HG02571 (cell line): ENCODE results near the gene LCNL1.
"Not testable (repeated sequence)": the region's sequence is repeated elsewhere in the genome, so short reads cannot be mapped to it uniquely, and the experiment has no call there.

Experiments used
- ATAC-seq: cut with Tn5 transposase; IDR thresholded peaks from one replicate; pipeline ENCODE4 v1.9.1; 2021; ENCODE audit warnings: mild to moderate bottlenecking, moderate library complexity; ENCODE audit not compliant: unreplicated experiment

Gene LCNL1

DNA sequence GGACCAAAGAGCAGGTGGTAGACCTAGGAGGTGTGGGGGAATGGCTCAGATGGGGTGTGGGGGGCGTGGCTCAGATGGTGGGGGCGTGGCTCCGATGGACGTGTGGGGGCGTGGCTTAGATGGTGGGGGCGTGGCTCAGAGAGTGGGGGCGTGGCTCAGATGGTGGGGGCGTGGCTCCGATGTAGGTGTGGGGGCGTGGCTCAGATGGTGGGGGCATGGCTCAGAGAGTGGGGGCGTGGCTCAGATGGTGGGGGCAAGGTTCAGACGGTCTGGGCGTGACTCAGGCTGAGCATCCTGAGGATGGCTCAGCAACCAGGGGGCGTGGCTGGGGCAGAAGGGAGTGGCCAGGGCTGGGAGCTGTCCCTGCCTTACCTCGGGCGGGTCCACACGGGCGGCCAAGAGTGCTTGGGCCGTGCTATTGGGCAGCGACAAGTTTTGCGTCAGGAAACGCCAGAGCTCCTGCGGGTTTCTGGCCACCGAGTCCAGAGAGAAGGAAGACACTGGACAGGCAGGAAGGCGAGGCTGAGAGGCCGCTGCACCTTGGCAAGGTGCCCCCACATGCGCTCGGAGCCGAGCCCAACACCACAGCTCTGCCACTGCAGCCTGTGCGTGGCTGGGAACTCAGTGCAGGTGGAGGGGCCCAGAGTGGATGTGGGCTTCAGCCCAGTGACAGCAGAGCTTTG lies 39.3 kb downstream of the LCNL1 start:
- no peak for ATAC-seq

DNA sequence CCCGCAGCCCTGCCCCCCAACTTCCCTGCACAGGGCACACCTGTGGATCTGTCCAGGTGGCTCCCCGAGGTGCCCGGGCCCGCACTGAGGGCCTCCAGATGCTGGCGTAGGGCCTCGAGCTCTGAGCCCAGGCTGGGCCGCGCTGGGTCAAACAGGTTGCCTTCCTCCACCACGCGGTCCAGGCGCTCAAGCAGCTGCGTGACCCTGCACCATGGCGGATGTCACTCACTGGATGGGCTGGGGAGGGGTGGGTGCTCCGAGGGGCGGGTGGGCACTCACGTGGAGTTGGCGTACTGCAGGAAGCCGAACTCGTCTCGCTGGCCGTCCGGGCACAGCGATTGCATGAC lies 39.8 kb downstream of the LCNL1 start:
- no peak for ATAC-seq

DNA sequence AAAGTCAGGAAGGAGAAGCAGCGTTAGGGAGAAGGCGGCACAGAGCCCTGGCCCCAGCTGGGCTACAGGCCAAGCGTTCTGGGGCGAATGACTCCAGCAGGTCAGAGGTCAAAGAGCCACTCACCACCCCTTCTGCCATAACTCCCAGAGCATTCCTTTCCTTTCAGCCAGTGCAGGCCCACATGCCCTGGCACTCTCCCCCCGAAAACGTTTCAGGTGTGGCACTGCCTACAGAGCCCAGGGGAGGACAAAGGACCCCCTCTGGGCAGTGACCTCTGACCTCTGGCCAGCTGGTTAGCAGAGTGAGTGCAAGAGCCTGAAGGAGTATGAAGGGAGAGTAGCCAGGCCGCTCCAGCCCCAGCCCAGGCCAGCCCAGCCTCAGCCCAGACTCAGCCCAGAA lies 40.4 kb downstream of the LCNL1 start:
- ATAC-seq = no peak

DNA sequence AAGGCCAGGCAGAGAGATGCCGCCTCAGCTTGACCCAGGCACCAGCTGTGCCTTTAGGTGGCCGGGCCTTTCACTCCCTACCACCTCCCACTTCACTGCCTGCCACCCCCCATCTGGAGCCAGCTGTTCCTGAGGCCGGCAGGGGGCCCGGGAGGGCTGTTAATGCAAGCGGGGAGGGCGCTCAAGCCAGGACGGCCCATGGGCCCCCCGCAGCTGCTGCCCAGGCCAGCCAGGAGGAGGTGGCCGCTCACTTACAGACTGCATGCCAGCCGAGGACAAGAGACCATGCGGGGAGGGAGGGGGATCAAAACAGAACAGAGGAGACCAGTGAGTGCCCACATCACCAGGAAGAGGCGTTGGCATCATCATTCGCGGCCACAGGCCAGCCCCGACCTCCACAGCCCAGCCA lies 40.8 kb downstream of the LCNL1 start:
- no peak for ATAC-seq

DNA sequence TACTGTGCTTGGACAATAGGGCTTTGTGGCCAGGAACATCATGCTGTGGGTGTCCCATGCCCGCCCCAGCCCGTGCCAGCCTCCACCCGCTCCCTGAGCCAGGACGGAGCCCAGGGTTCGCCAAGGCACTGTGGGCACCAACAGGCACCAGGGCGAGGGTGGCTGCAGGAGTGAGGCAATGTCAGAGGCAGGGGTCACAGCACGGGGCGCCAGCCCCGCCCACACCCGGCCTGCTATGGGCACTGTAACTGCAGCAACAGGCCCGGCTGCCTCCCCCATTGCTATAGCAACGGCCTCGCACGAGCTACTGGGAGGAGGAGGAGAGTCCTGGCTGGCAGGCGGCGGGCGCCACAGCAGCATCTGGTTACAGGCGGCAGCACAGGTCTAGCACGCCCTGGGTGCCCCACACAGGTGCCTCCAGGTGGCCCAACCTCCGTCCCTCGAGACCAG lies 42.7 kb downstream of the LCNL1 start:
- ATAC-seq = no peak

DNA sequence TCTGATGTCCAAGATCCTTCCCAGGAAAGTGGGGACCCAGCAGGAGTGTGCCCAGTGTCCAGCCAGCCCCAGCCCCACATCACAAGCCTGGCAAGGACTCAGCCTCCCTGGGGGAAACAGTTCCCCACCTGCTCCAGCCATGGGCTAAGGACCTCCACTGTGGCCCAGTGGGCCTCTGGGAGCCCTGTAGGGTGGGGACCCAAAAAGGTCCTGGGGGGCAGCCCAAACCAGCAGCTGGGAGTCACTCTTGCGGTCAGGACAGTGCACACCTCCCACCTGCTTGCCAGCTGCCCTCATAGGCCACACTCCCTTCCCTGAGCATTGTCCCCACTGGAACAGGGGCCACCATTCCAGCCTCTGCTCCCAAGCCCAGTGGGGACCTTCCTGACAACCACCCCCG lies 43.6 kb downstream of the LCNL1 start:
- no peak for ATAC-seq

DNA sequence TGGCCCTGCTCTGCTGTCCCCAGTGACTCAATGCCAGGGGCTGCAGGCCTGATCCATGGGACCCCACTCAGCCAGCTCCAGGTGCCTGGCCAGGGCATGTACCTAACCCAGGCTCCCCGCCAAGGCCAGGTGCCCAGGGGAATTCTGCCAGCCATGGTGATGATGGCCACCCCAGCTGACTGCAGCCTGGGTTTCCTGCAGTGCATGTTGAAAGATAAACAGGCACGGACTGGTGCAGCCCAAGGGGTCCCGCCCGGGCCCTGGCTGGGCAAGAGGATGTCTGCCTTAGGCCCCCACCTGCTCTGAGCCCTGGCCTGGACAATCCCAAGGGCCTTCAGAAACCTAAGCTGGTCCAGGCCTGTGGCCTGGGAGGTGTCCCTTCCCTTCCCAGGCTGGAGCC lies 44.0 kb downstream of the LCNL1 start:
- ATAC-seq = no peak

DNA sequence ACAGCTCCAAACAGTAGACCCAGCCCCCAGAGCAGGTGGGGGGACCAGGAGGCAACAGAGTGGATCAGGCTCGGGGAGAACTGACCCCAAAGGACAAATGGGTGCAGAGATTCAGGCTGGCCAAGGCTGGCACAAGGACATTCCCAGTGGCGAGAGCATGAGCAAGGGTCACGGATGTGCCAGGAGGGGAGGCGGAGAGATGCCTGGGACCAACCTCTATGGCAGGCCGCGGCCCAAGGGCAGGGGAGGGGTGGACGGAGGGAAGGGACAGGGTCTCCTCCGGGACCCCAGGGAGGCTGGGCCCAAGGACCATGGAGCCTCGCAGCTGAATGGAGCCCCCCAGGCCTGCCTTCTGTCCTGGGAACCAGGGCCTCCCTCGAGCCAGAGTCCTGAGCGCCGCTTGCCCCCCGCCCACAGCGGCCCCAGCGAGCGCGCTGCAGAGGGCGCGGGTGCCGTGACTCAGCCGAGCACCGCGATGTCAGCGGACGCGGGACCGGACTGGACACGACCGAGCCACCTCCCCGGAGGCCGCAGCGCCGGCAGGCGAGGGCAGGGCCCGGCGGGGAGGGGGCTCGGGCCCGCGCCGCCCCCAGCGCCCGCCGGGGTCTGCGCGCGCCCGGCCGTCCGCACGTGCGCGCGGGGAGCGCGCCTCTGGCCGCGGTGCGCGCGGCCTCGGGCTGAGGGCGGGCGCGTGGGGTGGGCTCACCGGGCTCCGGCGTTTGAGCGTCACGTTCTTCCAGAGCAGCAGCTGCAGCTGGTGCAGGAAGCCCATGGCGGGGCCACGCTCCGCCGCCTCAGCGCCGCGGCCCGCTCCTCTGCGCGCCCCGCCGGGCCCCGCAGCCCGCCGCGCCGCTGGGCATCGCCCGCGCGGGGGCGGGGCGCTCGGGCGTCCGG lies 44.8 kb downstream of the LCNL1 start, which contains the start of gene ABCA2:
Gene ABCA2 (minus strand): TSS at position 869 of the 894 bp plus-strand sequence. CDS start 97 bp downstream, at position 772.
- no peak for ATAC-seq

DNA sequence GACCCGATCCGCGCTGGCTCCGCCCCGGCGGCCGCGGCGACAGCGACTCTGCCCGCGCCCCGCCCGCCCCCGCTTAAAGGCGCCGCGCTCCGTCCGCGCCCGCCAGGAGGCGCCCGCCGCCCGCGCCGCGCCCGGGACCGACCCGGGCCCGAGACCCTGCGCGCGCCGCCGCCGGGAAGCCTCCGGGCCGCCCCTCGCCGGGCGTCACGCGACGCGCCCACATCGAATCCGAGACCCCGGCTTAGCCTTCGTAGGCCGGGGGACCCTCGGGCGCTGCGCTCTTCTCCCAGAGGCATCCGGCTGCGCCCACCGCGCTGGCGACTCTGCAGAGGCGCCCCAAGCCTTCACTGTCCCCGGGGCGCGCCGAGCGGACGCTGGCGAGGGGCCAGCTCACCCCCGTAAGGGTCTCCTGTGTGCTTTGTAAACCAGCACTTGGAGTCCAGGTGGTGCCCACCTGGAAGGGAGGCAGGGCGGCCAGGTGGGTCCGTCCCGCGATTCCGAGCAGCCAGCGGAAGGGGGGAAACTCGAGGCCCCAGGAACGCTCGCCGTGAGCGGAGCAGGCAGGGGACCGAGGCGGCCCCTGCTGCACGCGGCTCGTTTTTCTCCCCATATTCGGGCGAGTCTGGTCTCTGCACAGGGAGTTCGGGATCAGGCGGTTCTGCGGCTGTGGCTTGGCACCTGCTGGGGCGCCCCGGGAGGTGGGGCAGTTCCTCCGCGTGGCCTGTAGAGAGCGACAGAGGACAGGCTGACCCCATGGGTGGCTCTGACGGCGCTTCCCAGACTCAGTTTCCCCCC lies 45.7 kb downstream of the LCNL1 start:
- no peak for ATAC-seq

DNA sequence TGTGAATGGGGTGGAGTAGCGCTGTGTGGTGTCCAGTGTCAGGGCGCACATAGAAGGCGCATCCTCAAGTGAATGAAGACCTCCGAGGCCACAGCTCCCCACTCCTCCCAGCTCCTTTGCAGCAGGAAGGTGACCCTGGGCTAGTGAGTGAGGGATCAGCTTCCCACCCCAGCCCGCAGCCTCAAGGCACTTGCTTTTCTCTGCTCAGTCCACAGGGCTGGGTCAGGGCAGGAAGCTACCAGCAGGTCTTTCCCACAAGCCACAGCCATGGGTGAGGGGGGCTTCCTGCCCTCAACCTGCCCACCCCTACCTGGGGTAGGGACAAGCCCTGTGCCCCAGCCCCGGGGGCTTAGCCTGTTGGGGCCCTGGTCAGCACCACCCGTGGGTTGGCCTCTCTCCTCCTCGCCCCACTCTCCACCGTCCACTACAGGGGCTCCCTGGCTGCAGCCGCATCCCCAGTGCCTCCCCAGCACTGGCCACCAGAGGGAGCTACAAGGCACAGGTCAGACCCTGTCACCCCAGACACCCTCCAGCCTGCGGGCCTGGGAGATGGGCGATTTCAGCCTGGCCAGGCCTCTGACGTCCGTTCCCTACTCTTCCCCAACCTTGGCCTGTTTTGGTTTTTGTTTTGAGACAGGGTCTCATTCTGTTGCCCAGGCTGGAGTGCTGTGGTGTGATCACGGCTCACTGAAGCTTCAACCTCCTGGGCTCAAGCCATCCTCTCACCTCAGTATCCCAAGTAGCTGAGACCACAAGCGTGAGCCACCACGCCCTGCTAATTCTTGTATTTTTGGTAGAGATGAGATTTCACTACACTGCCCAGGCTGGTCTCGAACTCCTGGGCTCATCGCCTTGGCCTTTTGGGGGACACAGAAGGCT lies 46.5 kb downstream of the LCNL1 start:
- ATAC-seq = no peak

DNA sequence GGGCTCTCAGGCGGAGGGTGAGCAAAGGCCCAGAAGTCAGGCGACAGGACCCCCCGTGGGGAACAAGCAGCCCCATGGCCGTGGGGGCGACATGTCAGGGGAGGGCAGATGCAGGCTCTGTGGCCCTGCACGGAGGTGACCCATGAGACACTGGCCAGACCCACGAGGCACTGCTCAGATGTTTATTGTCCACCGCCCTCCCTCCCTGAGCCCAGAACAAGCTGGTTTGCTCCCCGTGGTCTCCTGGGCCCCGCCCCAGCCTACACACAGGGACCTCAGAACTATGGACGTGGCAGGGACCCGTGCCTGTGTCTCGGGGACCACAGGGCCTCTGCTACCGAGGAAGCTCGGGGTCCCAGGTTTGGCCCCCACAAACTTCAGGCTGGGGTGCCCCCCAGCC lies 47.2 kb downstream of the LCNL1 start:
- no peak for ATAC-seq

DNA sequence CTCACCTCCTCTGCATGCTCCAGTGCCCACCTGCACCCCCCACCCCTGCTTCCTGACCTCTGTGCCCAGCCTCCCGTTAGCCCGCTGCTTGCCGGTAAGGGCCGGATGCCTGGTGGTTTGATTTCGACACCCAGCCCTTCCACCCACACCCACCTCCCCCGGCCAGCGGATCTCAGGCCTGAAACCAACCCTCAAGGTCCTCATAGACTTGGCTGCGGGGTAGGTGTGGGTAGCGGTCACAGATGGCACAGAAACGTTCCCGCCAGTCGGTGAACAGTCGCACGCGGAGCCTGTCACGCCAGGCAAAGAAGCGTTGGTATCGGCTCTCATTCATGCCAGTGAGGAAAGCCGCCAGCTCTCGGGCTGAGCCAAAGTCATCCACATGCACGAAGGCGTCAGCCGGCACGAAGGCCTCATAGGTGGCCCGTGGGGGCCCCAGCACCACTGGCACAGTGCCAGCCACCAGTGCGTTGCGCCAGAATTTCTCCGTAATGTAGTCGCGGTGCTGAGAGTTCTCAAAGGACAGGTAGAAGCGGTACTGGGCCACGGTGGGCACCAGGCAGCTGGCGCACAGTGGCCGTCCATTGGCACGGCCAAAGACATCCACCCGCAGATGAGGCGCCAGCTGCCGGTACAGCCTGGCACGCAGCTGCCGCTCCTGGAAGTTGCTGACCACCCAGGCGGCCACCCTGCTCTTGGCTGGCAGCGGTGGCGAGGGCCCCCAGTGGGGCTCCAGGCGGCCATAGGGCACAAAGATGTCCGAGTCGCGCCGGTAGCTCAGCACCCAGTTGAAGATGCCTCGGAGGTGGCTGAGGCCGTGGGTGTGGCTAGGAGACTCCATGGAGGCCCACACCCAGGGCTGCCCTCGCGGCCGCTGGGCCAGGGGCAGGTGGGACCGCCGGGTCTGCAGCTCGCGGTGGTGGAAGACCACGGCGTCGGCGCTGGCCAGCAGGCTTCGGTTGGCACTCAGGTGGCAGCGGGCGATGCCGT lies 48.0 kb downstream of the LCNL1 start:
- no peak for ATAC-seq

DNA sequence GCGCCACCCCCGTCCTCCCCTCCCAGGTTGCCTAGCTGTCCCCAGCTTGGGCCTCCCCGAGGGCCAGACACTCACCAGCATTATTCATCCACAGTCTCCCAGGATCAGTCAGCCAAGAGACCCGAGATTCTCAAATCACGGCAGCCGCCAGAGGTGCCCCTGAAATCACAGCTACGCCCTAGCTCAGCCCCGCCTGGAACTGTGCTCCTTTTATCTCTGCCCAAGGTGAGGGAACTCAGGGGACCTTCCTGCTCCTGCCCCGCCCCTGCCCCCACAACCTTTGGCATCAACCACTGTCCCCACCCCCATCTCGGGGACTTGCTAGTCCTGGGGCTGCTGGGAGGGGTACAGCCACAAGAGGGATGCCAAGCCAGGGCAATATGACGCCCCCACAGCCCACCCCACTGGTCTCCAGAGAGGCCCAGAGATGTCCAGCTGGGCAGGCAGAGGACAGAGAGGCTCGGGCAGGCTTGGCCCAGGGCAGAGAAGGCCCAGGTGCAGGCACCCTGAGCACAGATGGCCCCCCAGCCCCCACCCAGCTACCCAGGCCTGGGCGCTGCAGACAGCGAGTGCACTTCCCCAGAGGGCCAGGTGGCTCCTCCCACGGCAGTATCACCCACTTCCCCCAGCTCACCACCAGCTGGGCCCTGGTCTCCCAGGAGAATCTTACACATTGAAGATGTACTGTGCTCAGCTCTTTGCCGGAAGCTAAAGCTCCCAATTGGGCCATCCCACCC lies 49.3 kb downstream of the LCNL1 start, which contains the start of gene FUT7:
Gene FUT7 (minus strand): TSS at position 185 of the 737 bp plus-strand sequence. CDS start 97 bp downstream, at position 88.
- no peak for ATAC-seq

DNA sequence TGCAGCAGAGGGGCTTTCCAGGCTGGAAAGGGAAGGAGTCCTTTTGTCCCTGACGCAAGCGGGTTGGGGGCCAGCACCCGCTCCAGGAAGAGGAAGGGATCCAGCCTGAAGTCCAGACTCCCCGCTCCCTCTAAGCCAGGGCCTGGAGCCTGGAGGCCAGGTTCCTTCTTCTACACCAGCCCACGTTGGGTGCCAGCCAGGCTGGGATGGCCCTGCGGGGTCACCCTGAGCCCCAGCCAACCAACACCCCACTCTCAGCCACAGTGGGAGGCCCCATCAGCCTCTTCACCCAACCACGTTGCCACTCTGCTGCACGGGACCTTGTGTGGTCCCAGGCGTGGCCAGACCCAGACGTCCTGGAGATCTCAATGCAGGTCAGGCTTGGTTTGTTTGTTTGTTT lies 50.1 kb downstream of the LCNL1 start:
- ATAC-seq = no peak

DNA sequence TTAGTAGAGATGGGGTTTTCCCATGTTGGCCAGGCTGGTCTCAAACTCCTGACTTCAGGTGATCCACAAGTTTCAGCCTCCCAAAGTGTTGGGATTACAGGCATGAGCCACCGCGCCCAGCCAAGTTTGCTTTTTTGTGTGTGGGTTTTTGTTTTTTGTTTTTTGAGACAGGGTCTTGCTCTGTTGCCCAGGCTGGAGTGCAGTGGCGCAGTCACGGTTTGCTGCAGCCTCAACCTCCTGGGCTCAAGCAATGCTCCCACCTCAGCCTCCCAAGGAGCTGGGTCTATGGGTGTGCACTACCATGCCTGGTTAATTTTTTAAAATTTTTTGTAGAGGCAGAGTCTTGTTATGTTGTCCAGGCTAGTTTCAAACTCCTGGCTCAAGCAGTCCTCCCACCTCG lies 50.7 kb downstream of the LCNL1 start:
- ATAC-seq = not testable (repeated sequence)

DNA sequence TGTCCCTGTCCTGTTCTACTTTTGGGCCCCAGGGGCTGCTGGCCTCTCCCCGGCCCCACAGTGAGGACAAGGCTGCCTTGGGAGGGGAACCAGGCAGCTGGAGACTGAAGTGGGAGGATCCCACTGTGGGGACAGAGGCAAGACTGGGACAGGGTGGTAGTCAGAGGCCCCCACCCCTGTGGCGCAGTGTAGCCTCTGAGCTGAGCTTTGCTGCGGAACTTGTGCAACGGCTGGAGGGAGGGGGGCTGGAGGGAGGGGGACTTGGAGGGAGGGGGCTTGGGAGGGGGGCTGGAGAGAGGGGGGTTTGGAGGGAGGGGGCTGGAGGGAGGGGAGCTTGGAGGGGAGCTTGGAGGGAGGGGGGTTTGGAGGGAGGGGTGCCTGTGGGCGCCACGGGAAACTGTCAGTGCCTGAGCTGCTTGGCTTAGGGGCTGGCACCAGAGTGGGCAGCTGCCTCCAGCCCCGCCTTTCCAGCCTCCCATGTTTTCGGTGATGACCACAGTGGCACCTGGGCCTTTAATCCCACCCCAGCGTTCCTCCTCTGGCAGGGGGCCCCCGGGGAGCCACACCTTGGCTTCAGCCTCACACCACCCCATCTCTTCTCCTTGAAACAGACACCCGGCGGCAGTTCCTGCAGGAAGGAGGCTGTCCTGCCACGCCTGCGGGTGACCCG lies 51.4 kb downstream of the LCNL1 start:
- ATAC-seq = no peak

DNA sequence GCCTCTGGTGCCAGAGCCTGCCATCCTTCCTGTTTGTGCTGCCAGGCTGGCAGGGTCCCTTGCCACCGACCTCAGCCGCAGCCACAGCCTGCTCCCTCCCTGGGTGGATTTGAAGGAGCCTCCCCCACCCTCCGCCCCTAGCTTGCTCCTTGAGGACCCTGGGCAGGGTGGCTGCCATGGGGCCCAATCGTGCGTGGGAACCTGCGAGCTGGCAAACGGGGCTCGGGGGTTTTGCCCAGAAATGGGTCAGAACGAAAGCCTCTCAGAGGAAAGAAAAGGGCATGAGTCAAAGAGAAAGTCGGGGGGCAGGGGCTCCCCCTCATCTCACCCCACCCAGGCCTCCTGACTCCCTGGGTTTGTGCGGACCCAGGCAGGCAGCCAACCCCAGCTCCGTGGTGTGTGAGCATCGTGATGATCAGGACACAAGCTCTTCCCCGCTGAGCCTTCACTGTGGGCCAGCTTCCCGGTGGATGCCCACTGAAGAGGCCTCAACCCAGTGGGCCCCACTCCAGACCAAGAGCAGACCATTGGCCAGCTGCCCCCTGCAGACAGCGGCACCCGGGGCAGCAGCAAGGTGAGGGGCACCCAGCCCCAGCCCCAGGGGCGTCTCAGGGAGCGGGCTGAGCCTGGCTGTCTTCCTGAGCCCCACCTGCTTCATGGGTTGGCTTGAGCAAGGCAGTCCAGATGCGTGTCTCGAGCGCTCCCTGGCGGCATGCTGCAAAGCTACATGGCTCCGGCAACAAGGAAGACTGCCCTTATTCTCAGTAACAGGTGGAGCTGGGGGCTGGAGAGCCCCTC lies 52.1 kb downstream of the LCNL1 start:
- ATAC-seq = peak; percentile 46
